Measurements from ENCODE around the gene EPB41L3.

EPB41L3 gene

DNA sequence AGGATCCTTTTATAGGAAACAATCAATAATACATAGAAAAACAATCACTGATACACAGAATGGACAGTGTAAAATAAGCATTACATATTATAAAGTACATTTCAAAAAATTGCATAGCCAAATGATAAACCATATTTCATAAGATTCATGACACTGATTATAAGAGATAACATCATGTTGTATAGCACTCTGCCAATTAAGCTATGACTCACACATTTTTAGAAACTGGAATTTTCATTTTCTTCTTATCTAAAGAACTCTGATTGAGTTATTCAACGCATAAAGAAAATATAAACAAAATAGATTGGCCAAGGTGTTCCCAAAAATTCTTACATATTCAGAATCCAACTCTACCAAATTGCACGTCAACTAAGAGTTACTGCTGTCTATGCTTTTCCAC, 5.9 kb downstream of the EPB41L3 start:
- TF ChIP-seq, protein P1, sequence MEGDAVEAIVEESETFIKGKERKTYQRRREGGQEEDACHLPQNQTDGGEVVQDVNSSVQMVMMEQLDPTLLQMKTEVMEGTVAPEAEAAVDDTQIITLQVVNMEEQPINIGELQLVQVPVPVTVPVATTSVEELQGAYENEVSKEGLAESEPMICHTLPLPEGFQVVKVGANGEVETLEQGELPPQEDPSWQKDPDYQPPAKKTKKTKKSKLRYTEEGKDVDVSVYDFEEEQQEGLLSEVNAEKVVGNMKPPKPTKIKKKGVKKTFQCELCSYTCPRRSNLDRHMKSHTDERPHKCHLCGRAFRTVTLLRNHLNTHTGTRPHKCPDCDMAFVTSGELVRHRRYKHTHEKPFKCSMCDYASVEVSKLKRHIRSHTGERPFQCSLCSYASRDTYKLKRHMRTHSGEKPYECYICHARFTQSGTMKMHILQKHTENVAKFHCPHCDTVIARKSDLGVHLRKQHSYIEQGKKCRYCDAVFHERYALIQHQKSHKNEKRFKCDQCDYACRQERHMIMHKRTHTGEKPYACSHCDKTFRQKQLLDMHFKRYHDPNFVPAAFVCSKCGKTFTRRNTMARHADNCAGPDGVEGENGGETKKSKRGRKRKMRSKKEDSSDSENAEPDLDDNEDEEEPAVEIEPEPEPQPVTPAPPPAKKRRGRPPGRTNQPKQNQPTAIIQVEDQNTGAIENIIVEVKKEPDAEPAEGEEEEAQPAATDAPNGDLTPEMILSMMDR (IDR thresholded peaks at IDR 0.05; ENCODE audit: control extremely low read depth, extremely low read depth, low read depth, missing control alignments): no peak
- POLR2A ChIA-PET: no interaction called here
- no peak for DNase-seq (ENCODE audit: extremely low spot score)
- CTCF ChIA-PET: no interaction called here

DNA sequence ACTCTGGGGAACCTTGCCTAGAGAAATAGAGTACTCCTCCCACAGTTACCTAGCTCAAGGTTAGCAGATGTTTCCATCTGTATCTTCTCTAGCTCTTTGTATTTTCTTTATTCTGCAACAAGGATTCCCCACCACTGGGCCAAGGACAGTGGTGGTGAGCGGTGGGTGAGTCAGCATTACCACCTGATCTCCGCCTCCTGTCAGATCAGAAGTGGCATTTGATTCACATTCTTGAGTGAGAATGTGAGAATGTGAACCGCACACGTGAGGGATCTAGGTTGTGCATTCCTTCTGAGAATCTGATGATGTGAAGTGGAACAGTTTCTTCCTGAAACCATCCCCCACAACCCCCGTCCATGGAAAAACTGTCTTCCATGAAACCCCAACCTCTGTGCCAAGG, 9.0 kb downstream of the EPB41L3 start:
- ChIA-PET CTCF (interaction anchor here (1.6 kb wide), 1 partner anchor 12 kb away, joined by 3 read pairs; no protein-coding TSS in a partner anchor), POLR2A (no interaction called here)
- TF ChIP-seq, protein P1 (IDR thresholded peaks at IDR 0.05; ENCODE audit: control extremely low read depth, extremely low read depth, low read depth, missing control alignments): no peak
- DNase-seq (ENCODE audit: extremely low spot score): no peak

- POLR2A ChIA-PET: no interaction called here
- CTCF ChIA-PET: no interaction called here
- TF ChIP-seq, protein P1 (IDR thresholded peaks at IDR 0.05; ENCODE audit: control extremely low read depth, extremely low read depth, low read depth, missing control alignments): no peak
- no peak for DNase-seq (ENCODE audit: extremely low spot score)
Observed at GRCh38 chr18:5532066-5532465, 11.7 kb downstream of the EPB41L3 start.

DNA sequence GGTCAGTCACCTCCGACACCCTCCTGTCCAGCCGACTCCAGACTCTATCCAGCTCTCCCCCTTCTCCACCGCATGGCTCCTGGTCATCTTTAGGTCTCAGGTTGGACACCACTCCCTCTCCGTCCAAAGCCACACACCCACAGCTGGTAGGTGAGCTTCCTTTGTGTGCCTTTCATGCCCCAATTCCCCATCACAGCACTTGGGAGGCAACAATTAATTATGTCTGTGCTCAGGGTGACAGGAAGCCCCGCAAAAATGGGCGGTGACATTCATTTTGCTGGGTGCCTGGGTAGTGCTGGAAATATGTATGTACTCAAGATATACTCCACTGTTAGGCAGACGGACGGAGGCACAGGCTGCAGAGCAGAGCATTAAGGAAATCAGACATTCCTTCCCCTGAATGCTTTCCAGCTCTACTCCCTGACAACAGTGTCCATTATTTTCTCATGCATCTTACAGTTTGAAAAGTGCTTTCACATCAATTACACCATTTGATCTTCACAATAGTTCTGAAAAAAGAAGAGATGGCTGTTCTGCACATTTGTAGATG, 13.1 kb downstream of the EPB41L3 start:
- ChIA-PET POLR2A (no interaction called here), CTCF (no interaction called here)
- no peak for DNase-seq (ENCODE audit: extremely low spot score)
- TF ChIP-seq, protein P1 (IDR thresholded peaks at IDR 0.05; ENCODE audit: control extremely low read depth, extremely low read depth, low read depth, missing control alignments): no peak

GRCh38 chr18:5529471-5529870, 14.3 kb downstream of the EPB41L3 start:
- ChIA-PET CTCF (no interaction called here), POLR2A (no interaction called here)
- DNase-seq (ENCODE audit: extremely low spot score): no peak
- TF ChIP-seq, protein P1 (IDR thresholded peaks at IDR 0.05; ENCODE audit: control extremely low read depth, extremely low read depth, low read depth, missing control alignments): no peak

DNA sequence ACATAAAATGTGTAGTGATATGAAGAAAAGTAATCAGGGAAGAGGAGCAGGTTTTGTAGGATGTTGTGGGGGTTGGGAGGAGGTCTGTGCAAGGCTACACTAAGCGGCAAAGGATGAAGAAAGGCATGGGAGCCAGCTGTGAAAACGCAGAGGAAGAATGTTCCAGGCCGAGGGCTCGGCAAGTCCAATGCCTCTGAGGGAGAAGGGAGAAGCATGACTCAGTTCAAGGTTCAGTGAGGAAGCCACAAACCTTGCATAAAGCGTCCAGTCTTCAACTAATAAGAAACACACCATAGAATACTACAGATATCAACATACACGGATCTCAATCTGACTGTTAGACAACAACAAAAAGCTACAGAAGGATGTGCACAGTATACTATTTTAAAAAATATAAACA, 16.2 kb downstream of the EPB41L3 start:
- CTCF ChIA-PET: interaction anchor here (0.8 to 1.4 kb wide), 3 partner anchors 11 to 25 kb away, joined by 3 to 4 read pairs (median 3); no protein-coding TSS in a partner anchor

More for the DNA sequence above, 16.2 kb downstream of the EPB41L3 start:
- POLR2A ChIA-PET: no interaction called here
- no peak for DNase-seq (ENCODE audit: extremely low spot score)
- TF ChIP-seq, protein P1 (IDR thresholded peaks at IDR 0.05; ENCODE audit: control extremely low read depth, extremely low read depth, low read depth, missing control alignments): no peak
